NCI-H774 (cell line): ENCODE measurements around the gene RAD51B.

Source experiments
- DNase-seq: peaks from one replicate; lab custom pipeline; 2025; lab: John Stamatoyannopoulos, UW

The RAD51B gene

GRCh38 chr14:68442828-68443629, 623.5 kb downstream of the RAD51B start:
- no peak for DNase-seq

- no peak for DNase-seq
Measured at GRCh38 chr14:68444449-68445168, 625.0 kb downstream of the RAD51B start.

- DNase-seq, result no peak
Measured at GRCh38 chr14:68446243-68447040, 626.9 kb downstream of the RAD51B start.

- DNase-seq, result no peak
Measured at GRCh38 chr14:68447581-68448251, 628.1 kb downstream of the RAD51B start.

- DNase-seq, result no peak
Measured at GRCh38 chr14:68448252-68448902, 628.8 kb downstream of the RAD51B start.

GRCh38 chr14:68449561-68450181, 630.1 kb downstream of the RAD51B start:
- DNase-seq, result no peak

GRCh38 chr14:68450391-68451120, 631.0 kb downstream of the RAD51B start:
- DNase-seq, result no peak

- DNase-seq, result no peak
Measured at GRCh38 chr14:68451696-68452373, 632.3 kb downstream of the RAD51B start.

GRCh38 chr14:68458253-68458652, 638.7 kb downstream of the RAD51B start:
- DNase-seq, result no peak

- no peak for DNase-seq
Measured at GRCh38 chr14:68458840-68459469, 639.4 kb downstream of the RAD51B start.

- DNase-seq, result no peak
Measured at GRCh38 chr14:68459480-68460136, 640.0 kb downstream of the RAD51B start.

- DNase-seq, result no peak
Measured at GRCh38 chr14:68460541-68460940, 641.0 kb downstream of the RAD51B start.

- no peak for DNase-seq
Measured at GRCh38 chr14:68461086-68461485, 641.5 kb downstream of the RAD51B start.

- no peak for DNase-seq
Measured at GRCh38 chr14:68462683-68463082, 643.1 kb downstream of the RAD51B start.

- DNase-seq, result no peak
Measured at GRCh38 chr14:68463299-68463698, 643.7 kb downstream of the RAD51B start.

- no peak for DNase-seq
Measured at GRCh38 chr14:68463705-68464374, 644.3 kb downstream of the RAD51B start.

- DNase-seq, result no peak
Measured at GRCh38 chr14:68464711-68465110, 645.1 kb downstream of the RAD51B start.

- DNase-seq, result no peak
Measured at GRCh38 chr14:68466491-68466977, 647.0 kb downstream of the RAD51B start.
